ENCODE measurements around the gene ATP1A1. TPM values are rescaled to one million over a fixed set of nuclear protein-coding genes. Genes with fewer than 3 reads are reported as not detected.

Gene ATP1A1
- total RNA-seq, 4 donors from 2014 or later: 324 to 3,097 (median 1,990) TPM

- peaks cover 12 to 57% (median 33%) of the 10 kb centered on the region in 4 donors for H3K4me1 ChIP-seq
- H3K9me3 ChIP-seq: no peaks in the 10 kb centered on the region
- 57% methylated on average over 4 of the region's 4 CpGs; no CpG with 5 or more reads in 1 of the 2 donors for WGBS, 2 donors (ENCODE audit: low coverage in 1 of 2)
- H3K27me3 ChIP-seq: no peaks in the 10 kb centered on the region
- H3K4me3 ChIP-seq: no peak overlapping the region
- H3K36me3 ChIP-seq: no peaks in the 10 kb centered on the region
- H3K27ac ChIP-seq: peak overlapping the region; percentile 23 to 63 (median 51)
- intact Hi-C loops (cut with DNase I; ENCODE audit: low total_unique reads) (no loop called here), in situ Hi-C loops (cut with MboI; ENCODE audit: low pct_ligation_motif_present in 1 of 4, low pct_unique_long_range_greater_than_20kb in 1 of 4, low sequenced_read_pairs in 3 of 4) (no loop called here)
- TF ChIP-seq CTCF (IDR thresholded peaks at IDR 0.05) (no peak), POLR2AphosphoS5 (IDR thresholded peaks at IDR 0.05) (no peak), POLR2A (IDR thresholded peaks at IDR 0.05) (no peak), EP300 (IDR thresholded peaks at IDR 0.05; ENCODE audit: low read depth) (no peak)
- DNase-seq: no peak
Measured at GRCh38 chr1:116330342-116330652, 42.7 kb upstream of the ATP1A1 start.

GRCh38 chr1:116330846-116331245 lies 42.2 kb upstream of the ATP1A1 start:
- Histone ChIP-seq H3K4me1 (peaks cover 12 to 57% (median 35%) of the 10 kb centered on the region in 4 donors), H3K4me3 (no peak overlapping the region), H3K27me3 (no peaks in the 10 kb centered on the region), H3K9me3 (no peaks in the 10 kb centered on the region), H3K36me3 (no peaks in the 10 kb centered on the region), H3K27ac (peak overlapping the region; percentile 23 to 63 (median 51))
- in situ Hi-C loops (cut with MboI; ENCODE audit: low pct_ligation_motif_present in 1 of 4, low pct_unique_long_range_greater_than_20kb in 1 of 4, low sequenced_read_pairs in 3 of 4) (no loop called here), intact Hi-C loops (cut with DNase I; ENCODE audit: low total_unique reads) (no loop called here)
- no peak for DNase-seq
- no peak for TF ChIP-seq EP300 (IDR thresholded peaks at IDR 0.05; ENCODE audit: low read depth)
- TF ChIP-seq CTCF (IDR thresholded peaks at IDR 0.05): no peak
- no peak for TF ChIP-seq POLR2AphosphoS5 (IDR thresholded peaks at IDR 0.05)
- TF ChIP-seq POLR2A (IDR thresholded peaks at IDR 0.05): no peak

GRCh38 chr1:116331523-116331922 lies 41.5 kb upstream of the ATP1A1 start:
- intact Hi-C loops (cut with DNase I; ENCODE audit: low total_unique reads) (no loop called here), in situ Hi-C loops (cut with MboI; ENCODE audit: low pct_ligation_motif_present in 1 of 4, low pct_unique_long_range_greater_than_20kb in 1 of 4, low sequenced_read_pairs in 3 of 4) (no loop called here)
- Histone ChIP-seq H3K4me1 (peaks cover 12 to 60% (median 39%) of the 10 kb centered on the region in 4 donors), H3K27me3 (no peaks in the 10 kb centered on the region), H3K9me3 (no peaks in the 10 kb centered on the region), H3K27ac (no peak overlapping the region), H3K36me3 (no peaks in the 10 kb centered on the region), H3K4me3 (no peak overlapping the region)
- TF ChIP-seq POLR2AphosphoS5 (IDR thresholded peaks at IDR 0.05) (no peak), EP300 (IDR thresholded peaks at IDR 0.05; ENCODE audit: low read depth) (no peak), POLR2A (IDR thresholded peaks at IDR 0.05) (no peak), CTCF (IDR thresholded peaks at IDR 0.05) (no peak)
- DNase-seq: no peak
- WGBS, 2 donors (ENCODE audit: low coverage in 1 of 2): 67 to 84% methylated on average over 2 to 3 of the region's 3 CpGs

- Histone ChIP-seq H3K4me3 (no peak overlapping the region), H3K9me3 (no peaks in the 10 kb centered on the region), H3K27ac (peak overlapping the region in 1 of 4 donors; percentile 28), H3K36me3 (no peaks in the 10 kb centered on the region), H3K4me1 (peaks cover 12 to 64% (median 42%) of the 10 kb centered on the region in 4 donors), H3K27me3 (no peaks in the 10 kb centered on the region)
- intact Hi-C loops (cut with DNase I; ENCODE audit: low total_unique reads) (no loop called here), in situ Hi-C loops (cut with MboI; ENCODE audit: low pct_ligation_motif_present in 1 of 4, low pct_unique_long_range_greater_than_20kb in 1 of 4, low sequenced_read_pairs in 3 of 4) (no loop called here)
- no peak for DNase-seq
- WGBS, 2 donors (ENCODE audit: low coverage in 1 of 2): 59% methylated on average over 3 of the region's 3 CpGs; no CpG with 5 or more reads in 1 of the 2 donors
- TF ChIP-seq POLR2AphosphoS5 (IDR thresholded peaks at IDR 0.05): no peak
- no peak for TF ChIP-seq EP300 (IDR thresholded peaks at IDR 0.05; ENCODE audit: low read depth)
- TF ChIP-seq POLR2A (IDR thresholded peaks at IDR 0.05): no peak
- no peak for TF ChIP-seq CTCF (IDR thresholded peaks at IDR 0.05)
Measured at GRCh38 chr1:116332451-116332850, 40.6 kb upstream of the ATP1A1 start.
